B cell (primary cell): ENCODE data around the gene GPM6B. TPM values are rescaled to one million over a fixed set of nuclear protein-coding genes. Genes with fewer than 3 reads are reported as not detected.

Experiments used
- ATAC-seq: fragments of 200-7000 bp; cut with Tn5 transposase; one replicate; pipeline ENCODE4 v1.10.0; 2021; ENCODE audit warnings: low read depth, mild to moderate bottlenecking, moderate number of reproducible peaks, moderate library complexity
- CTCF ChIA-PET: fragments of 350-600 bp; sonication (Branson Sonifier 250); formaldehyde crosslinking; loops from one replicate; lab custom pipeline; 2021; ENCODE audit warnings: antibody characterized with exemption, inconsistent platforms; lab: Charles Lee
- POLR2A ChIA-PET: fragments of 350-600 bp; sonication (Branson Sonifier 250); formaldehyde crosslinking; loops from one replicate; lab custom pipeline; 2021; ENCODE audit warnings: antibody characterized with exemption; lab: Charles Lee
- DNase-seq: peaks from one replicate; pipeline ENCODE4 v3.0.0; 2013
- H2AFZ ChIP-seq: 2 replicates; pipeline ENCODE4 v1.6.1; 2012; ENCODE audit warnings: mild to moderate bottlenecking, low read depth, low read length; ENCODE audit not compliant: insufficient read depth, poor library complexity, severe bottlenecking
- H3K27ac ChIP-seq, 2 donors: 1 replicate in 1 of 2; 2 replicates in 1 of 2; pipeline ENCODE4 v1.5.1; 2012 to 2013; ENCODE audit warnings: low read length in 2 of 2, mild to moderate bottlenecking in 2 of 2, moderate library complexity in 1 of 2
- H3K27me3 ChIP-seq, 4 experiments: fragments of 200-600 bp in 1 of 4; sonication (generic) in 1 of 4; replicated peaks in 1 of 4; 1 replicate in 2 of 4; 2 replicates in 2 of 4; pipeline versions ENCODE4 v1.6.1 to v1.7.0; 2013 to 2016; ENCODE audit warnings: low read length in 3 of 4, mild to moderate bottlenecking in 2 of 4, mixed read lengths in 1 of 4, moderate library complexity in 1 of 4; ENCODE audit not compliant: insufficient read depth in 4 of 4, control insufficient read depth in 3 of 4; ENCODE audit errors: control extremely low read depth in 1 of 4
- H3K36me3 ChIP-seq, 2 experiments: replicated peaks in 1 of 2; 1 replicate in 1 of 2; 2 replicates in 1 of 2; pipeline versions ENCODE4 v1.6.1 to v1.7.1; 2013; ENCODE audit warnings: low read length in 1 of 2; ENCODE audit not compliant: insufficient read depth in 2 of 2, control insufficient read depth in 1 of 2; ENCODE audit errors: control extremely low read depth in 1 of 2, extremely low read depth in 1 of 2
- H3K4me1 ChIP-seq, 2 donors: fragments of 200-600 bp in 1 of 2; sonication (generic) in 1 of 2; 1 replicate in 1 of 2; 2 replicates in 1 of 2; pipeline versions ENCODE4 v1.5.1 to v1.6.1; 2013 to 2017; ENCODE audit warnings: low read length in 2 of 2; ENCODE audit not compliant: control insufficient read depth in 2 of 2, insufficient read depth in 2 of 2
- H3K4me2 ChIP-seq: replicated peaks from 2 replicates; pipeline ENCODE3; 2012; ENCODE audit warnings: mild to moderate bottlenecking, low read depth, low read length; ENCODE audit not compliant: poor library complexity, severe bottlenecking
- H3K4me3 ChIP-seq, 5 experiments: fragments of 200-600 bp in 1 of 5; sonication (generic) in 1 of 5; 1 replicate in 3 of 5; 2 replicates in 2 of 5; pipeline versions ENCODE4 v1.5.1 to v1.7.0; 2011 to 2016; ENCODE audit warnings: low read length in 4 of 5, mild to moderate bottlenecking in 4 of 5, low read depth in 2 of 5, control low read depth in 1 of 5, moderate library complexity in 1 of 5; ENCODE audit not compliant: insufficient read depth in 1 of 5; ENCODE audit errors: control extremely low read depth in 1 of 5, extremely low read depth in 1 of 5
- H3K79me2 ChIP-seq: fragments of 200-600 bp; sonication (generic); one replicate; pipeline ENCODE4 v1.6.0; 2016; ENCODE audit warnings: low read length; ENCODE audit not compliant: control insufficient read depth, insufficient read depth
- H3K9ac ChIP-seq: fragments of 200-600 bp; sonication (generic); 2 replicates; pipeline ENCODE4 v1.6.1; 2017; ENCODE audit warnings: mild to moderate bottlenecking, low read length, moderate library complexity
- H3K9me3 ChIP-seq, 3 donors: one replicate each; pipeline versions ENCODE4 v1.6.1 to v1.7.1; 2013; ENCODE audit warnings: low read length in 2 of 3; ENCODE audit not compliant: control insufficient read depth in 2 of 3, insufficient read depth in 1 of 3; ENCODE audit errors: control extremely low read depth in 1 of 3
- H4K20me1 ChIP-seq: 2 replicates; pipeline ENCODE4 v1.6.0; 2012; ENCODE audit warnings: mild to moderate bottlenecking, low read length; ENCODE audit not compliant: insufficient read depth, control insufficient read depth, poor library complexity, severe bottlenecking
- H3K27ac Mint-ChIP-seq: one replicate; pipeline ENCODE4 v1.8.0; 2021; ENCODE audit warnings: mixed read lengths
- H3K27me3 Mint-ChIP-seq: one replicate; pipeline ENCODE4 v1.8.0; 2021; ENCODE audit warnings: mixed read lengths
- H3K4me1 Mint-ChIP-seq: one replicate; pipeline ENCODE4 v1.8.0; 2021; ENCODE audit warnings: mixed read lengths
- H3K4me3 Mint-ChIP-seq: one replicate; pipeline ENCODE4 v1.8.0; 2021; ENCODE audit warnings: mixed read lengths
- H3K9me3 Mint-ChIP-seq: one replicate; pipeline ENCODE4 v1.8.0; 2022; ENCODE audit warnings: mixed read lengths; ENCODE audit not compliant: insufficient read depth
- EZH2 ChIP-seq: IDR thresholded peaks from 2 replicates; pipeline ENCODE4 v1.6.1; 2012; ENCODE audit warnings: borderline replicate concordance, low read depth, mild to moderate bottlenecking, moderate library complexity, low read length; ENCODE audit not compliant: insufficient read depth, poor library complexity, severe bottlenecking
- WGBS: methylation state at CpG from one replicate; pipeline ENCODE4 v1.1.5; 2013; ENCODE audit warnings: missing lambda C conversion rate; ENCODE audit not compliant: insufficient coverage; 5-methylcytosine and 5-hydroxymethylcytosine counted together
- intact Hi-C: fragments of 100-400 bp; cut with micrococcal nuclease; formaldehyde crosslinking; loops from one replicate; pipeline ENCODE4 v1.10.0; 2022
- polyA plus RNA-seq: library from polyadenylated mRNA; depleted of rRNA; stranded (reverse); fragments of >200 nt; gene quantifications from 2 replicates; pipeline ENCODE4 v1.2.3, GENCODE V29; 2012
- total RNA-seq, 2 donors: library from RNA; stranded (reverse); fragments of 120-200 nt in 1 of 2; gene quantifications; 1 replicate in 1 of 2; 2 replicates in 1 of 2; pipeline versions ENCODE4 v1.2.3 to v1.2.4, GENCODE V29; 2013 to 2022
- TF ChIP-seq, protein P1 (sequence below): fragments of 200-600 bp; IDR thresholded peaks from one replicate; pipeline ENCODE4 v1.8.0; 2022; ENCODE audit warnings: antibody characterized with exemption, mild to moderate bottlenecking

The GPM6B gene
- total and polyA plus RNA-seq, 2 donors (not counting 1 experiment from before 2014, with no cell fraction given), result not detected

DNA sequence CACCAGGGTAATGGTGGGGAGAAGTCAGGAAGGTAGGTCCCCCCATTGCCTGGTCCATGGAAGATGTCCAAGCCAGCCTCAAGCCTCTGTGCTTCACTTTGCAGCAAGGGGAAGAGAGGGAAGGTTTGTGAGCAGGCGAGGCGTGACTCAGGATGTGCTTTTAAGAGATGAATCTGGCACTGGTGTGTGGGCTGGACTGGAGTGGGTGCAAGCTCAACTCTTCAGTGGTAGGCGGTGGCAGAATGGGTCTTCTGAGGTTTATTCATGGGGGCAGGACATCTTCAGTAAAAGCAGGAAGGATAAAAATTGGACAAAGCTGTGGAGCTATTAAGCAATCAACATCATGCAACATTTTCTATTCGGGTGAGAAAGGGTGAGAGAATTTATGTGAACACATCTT, 19.4 kb downstream of the GPM6B start:
- H3K27ac Mint-ChIP-seq, result no peak overlapping the region
- no peak for ATAC-seq
- H3K27me3 Mint-ChIP-seq, result no peaks in the 10 kb centered on the region
- WGBS, result 100% methylated on average over 2 of the region's 4 CpGs
- Histone ChIP-seq H4K20me1 (no peaks in the 10 kb centered on the region), H3K4me1 (no peaks in the 10 kb centered on the region), H3K4me3 (no peak overlapping the region), H3K27ac (no peak overlapping the region), H3K27me3 (no peaks in the 10 kb centered on the region), H2AFZ (no peak overlapping the region), H3K36me3 (no peaks in the 10 kb centered on the region), H3K4me2 (no peak overlapping the region), H3K9me3 (no peaks in the 10 kb centered on the region), H3K79me2 (no peaks in the 10 kb centered on the region), H3K9ac (no peak overlapping the region)
- H3K4me1 Mint-ChIP-seq, result no peaks in the 10 kb centered on the region
- no peak overlapping the region for H3K4me3 Mint-ChIP-seq
- no peaks in the 10 kb centered on the region for H3K9me3 Mint-ChIP-seq
- TF ChIP-seq, protein P1, sequence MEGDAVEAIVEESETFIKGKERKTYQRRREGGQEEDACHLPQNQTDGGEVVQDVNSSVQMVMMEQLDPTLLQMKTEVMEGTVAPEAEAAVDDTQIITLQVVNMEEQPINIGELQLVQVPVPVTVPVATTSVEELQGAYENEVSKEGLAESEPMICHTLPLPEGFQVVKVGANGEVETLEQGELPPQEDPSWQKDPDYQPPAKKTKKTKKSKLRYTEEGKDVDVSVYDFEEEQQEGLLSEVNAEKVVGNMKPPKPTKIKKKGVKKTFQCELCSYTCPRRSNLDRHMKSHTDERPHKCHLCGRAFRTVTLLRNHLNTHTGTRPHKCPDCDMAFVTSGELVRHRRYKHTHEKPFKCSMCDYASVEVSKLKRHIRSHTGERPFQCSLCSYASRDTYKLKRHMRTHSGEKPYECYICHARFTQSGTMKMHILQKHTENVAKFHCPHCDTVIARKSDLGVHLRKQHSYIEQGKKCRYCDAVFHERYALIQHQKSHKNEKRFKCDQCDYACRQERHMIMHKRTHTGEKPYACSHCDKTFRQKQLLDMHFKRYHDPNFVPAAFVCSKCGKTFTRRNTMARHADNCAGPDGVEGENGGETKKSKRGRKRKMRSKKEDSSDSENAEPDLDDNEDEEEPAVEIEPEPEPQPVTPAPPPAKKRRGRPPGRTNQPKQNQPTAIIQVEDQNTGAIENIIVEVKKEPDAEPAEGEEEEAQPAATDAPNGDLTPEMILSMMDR, result no peak
- no peak for TF ChIP-seq EZH2
- intact Hi-C loops, result no loop called here
- CTCF ChIA-PET, result no interaction called here
- no peak for DNase-seq
- POLR2A ChIA-PET, result no interaction called here

DNA sequence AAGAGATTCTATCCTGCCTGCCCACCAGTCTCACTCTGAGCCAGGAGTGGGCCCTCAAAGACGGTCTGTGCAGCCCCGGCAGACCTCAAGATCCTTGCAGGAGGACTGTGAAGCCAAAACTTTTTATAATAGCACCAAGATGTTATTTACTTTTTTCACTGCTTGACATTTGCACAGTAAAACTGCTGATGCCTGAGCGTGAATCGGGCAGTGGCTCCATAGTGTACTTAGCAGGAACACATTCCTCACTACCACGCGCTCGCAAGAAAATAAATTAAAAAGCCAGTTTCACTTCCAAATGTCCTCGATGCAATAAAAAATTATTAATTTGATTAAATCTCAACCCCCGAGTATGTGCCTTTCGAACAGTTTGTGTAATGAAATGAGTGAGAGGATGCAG, 22.5 kb downstream of the GPM6B start:
- Mint-ChIP-seq H3K4me1 (no peaks in the 10 kb centered on the region), H3K4me3 (no peak overlapping the region), H3K27me3 (no peaks in the 10 kb centered on the region), H3K9me3 (no peaks in the 10 kb centered on the region), H3K27ac (no peak overlapping the region)
- Histone ChIP-seq H3K9me3 (no peaks in the 10 kb centered on the region), H3K79me2 (no peaks in the 10 kb centered on the region), H3K4me3 (no peak overlapping the region), H4K20me1 (no peaks in the 10 kb centered on the region), H2AFZ (no peak overlapping the region), H3K4me1 (no peaks in the 10 kb centered on the region), H3K4me2 (no peak overlapping the region), H3K36me3 (no peaks in the 10 kb centered on the region), H3K27me3 (no peaks in the 10 kb centered on the region), H3K9ac (no peak overlapping the region), H3K27ac (no peak overlapping the region)
- POLR2A ChIA-PET, result interaction anchor here (0.5 to 0.7 kb wide), 2 partner anchors 61 to 229 kb away, joined by 3 to 7 read pairs; no protein-coding TSS in a partner anchor
- no peak for ATAC-seq
- WGBS, result no CpG with 5 or more reads among the region's 10 CpGs
- intact Hi-C loops, result no loop called here
- no peak for DNase-seq
- TF ChIP-seq EZH2, result no peak
- TF ChIP-seq, protein P1, result no peak
- CTCF ChIA-PET, result no interaction called here
